Cardiac muscle cell (in vitro differentiated cells and primary cell): ENCODE results near the gene FDXACB1. TPM values are rescaled to one million over a fixed set of nuclear protein-coding genes. Genes with fewer than 3 reads are reported as not detected.

Source experiments
- DNase-seq, 2 donors: peaks; one replicate each; pipeline versions ENCODE4 v3.0.0 to v3.0.0-alpha.2; 2010 to 2017; ENCODE audit warnings: low read depth in 1 of 2, low spot score in 1 of 2
- H3K27ac ChIP-seq: fragments of 200-600 bp; sonication (generic); 2 replicates; pipeline ENCODE4 v1.5.1; 2016
- H3K27me3 ChIP-seq: fragments of 200-600 bp; sonication (generic); 2 replicates; pipeline ENCODE4 v1.6.0; 2016; ENCODE audit warnings: control low read depth
- H3K36me3 ChIP-seq: fragments of 200-600 bp; sonication (generic); 2 replicates; pipeline ENCODE4 v1.5.1; 2016; ENCODE audit warnings: control low read depth
- H3K4me1 ChIP-seq: fragments of 200-600 bp; sonication (generic); 2 replicates; pipeline ENCODE4 v1.8.1; 2017; ENCODE audit warnings: low read depth, mild to moderate bottlenecking, mixed run types
- H3K4me3 ChIP-seq: fragments of 200-600 bp; sonication (generic); 2 replicates; pipeline ENCODE4 v1.5.1; 2016; ENCODE audit warnings: mild to moderate bottlenecking
- H3K9me3 ChIP-seq: fragments of 200-600 bp; sonication (generic); 2 replicates; pipeline ENCODE4 v1.5.1; 2017; ENCODE audit warnings: low read depth, mild to moderate bottlenecking, control low read depth
- polyA plus RNA-seq: library from polyadenylated mRNA; unstranded; fragments of >200 nt; fragmentation: Nextera tagmentation; extraction: Ambion mirVana; gene quantifications from 2 replicates; pipeline ENCODE4 v1.2.1, GENCODE V29; 2016
- total RNA-seq: library from RNA; depleted of rRNA; stranded (reverse); fragments of >200 nt; gene quantifications from 2 replicates; pipeline ENCODE4 v1.2.3, GENCODE V29; 2016
- TF ChIP-seq, protein P1 (sequence below): IDR thresholded peaks from 2 replicates; pipeline ENCODE4 v1.5.1; 2012; ENCODE audit warnings: low read depth, mild to moderate bottlenecking, low read length

Gene FDXACB1
- total and polyA plus RNA-seq, 2 experiments from 2014 or later = 2.9 to 4.9 TPM

DNA sequence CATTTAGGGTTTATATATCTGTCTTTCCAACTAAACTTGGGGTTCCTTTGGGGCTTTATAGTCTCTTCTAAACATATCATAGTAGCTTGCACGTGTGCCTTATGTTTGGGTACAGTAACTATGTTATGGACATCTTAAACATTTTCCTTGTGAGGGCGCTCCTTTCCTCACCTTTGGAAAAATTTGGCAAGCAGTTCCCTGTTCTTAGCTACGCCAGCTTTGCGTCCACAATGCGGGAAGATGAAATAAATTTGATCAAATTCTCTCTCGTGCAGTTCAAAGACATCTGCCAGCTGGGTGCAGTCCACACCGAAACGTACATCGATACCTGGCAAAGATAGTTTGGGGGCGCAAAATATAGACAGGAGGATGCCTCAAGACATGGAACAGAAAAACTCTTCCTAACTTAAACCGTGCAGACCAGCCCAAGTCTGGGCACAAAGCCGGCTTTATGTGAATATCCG is 548 bp downstream of the FDXACB1 start:
- Histone ChIP-seq H3K27me3 (no peaks in the 10 kb centered on the region), H3K27ac (peak overlapping the region; percentile 96), H3K36me3 (no peaks in the 10 kb centered on the region), H3K9me3 (no peaks in the 10 kb centered on the region), H3K4me1 (peaks cover 7% of the 10 kb centered on the region), H3K4me3 (peak overlapping the region; percentile 55)
- DNase-seq = peak in 1 of 2 donors; percentile 35
- TF ChIP-seq, protein P1, sequence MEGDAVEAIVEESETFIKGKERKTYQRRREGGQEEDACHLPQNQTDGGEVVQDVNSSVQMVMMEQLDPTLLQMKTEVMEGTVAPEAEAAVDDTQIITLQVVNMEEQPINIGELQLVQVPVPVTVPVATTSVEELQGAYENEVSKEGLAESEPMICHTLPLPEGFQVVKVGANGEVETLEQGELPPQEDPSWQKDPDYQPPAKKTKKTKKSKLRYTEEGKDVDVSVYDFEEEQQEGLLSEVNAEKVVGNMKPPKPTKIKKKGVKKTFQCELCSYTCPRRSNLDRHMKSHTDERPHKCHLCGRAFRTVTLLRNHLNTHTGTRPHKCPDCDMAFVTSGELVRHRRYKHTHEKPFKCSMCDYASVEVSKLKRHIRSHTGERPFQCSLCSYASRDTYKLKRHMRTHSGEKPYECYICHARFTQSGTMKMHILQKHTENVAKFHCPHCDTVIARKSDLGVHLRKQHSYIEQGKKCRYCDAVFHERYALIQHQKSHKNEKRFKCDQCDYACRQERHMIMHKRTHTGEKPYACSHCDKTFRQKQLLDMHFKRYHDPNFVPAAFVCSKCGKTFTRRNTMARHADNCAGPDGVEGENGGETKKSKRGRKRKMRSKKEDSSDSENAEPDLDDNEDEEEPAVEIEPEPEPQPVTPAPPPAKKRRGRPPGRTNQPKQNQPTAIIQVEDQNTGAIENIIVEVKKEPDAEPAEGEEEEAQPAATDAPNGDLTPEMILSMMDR = no peak

DNA sequence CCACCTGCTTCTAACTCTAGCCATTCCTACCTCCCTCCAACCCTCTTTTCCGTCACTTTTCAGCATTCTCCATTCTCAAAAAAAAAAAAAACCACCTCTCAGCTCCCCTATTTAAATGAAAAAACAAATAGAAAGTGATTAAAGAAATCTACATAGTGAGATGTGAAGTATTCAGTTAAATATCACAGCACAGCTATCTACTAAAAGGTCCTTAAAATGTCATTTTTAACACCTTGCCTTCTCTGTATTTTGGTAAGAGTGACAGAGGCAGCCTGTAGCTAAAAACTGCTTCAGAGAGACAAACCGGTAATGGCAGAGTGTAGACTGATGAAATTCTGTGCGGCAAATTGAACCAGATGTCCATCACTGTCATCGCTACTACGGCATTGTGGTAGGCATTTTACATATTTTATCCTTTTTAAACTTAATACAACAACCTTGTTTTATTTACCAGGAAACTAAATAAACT is 7.2 kb downstream of the FDXACB1 start:
- Histone ChIP-seq H3K27ac (peak overlapping the region; percentile 90), H3K9me3 (no peaks in the 10 kb centered on the region), H3K36me3 (peaks cover 22% of the 10 kb centered on the region), H3K27me3 (no peaks in the 10 kb centered on the region), H3K4me1 (peaks cover 5% of the 10 kb centered on the region), H3K4me3 (peak overlapping the region; percentile 80)
- no peak for DNase-seq
- TF ChIP-seq, protein P1 = no peak

- peak within 1 kb of the TSS; percentile 90 for H3K27ac ChIP-seq
- peak; percentile 82 to 89 for DNase-seq
- peaks cover 5% of the 10 kb centered on the region for H3K4me1 ChIP-seq
- no peaks in the 10 kb centered on the region for H3K27me3 ChIP-seq
- H3K9me3 ChIP-seq = no peaks in the 10 kb centered on the region
- TF ChIP-seq, protein P1 = peak; percentile 42
- H3K4me3 ChIP-seq = peak within 1 kb of the TSS; percentile 80
- H3K36me3 ChIP-seq = peaks cover 25% of the 10 kb centered on the region
Observed at GRCh38 chr11:111870886-111871692, 7.9 kb downstream of the FDXACB1 start, which contains the start of gene ALG9. ALG9 (minus strand) TSS chr11:111871581; CDS start chr11:111871482, 99 bp downstream.

GRCh38 chr11:111870522-111870885 is 8.5 kb downstream of the FDXACB1 start:
- Histone ChIP-seq H3K4me1 (peaks cover 5% of the 10 kb centered on the region), H3K9me3 (no peaks in the 10 kb centered on the region), H3K4me3 (peak overlapping the region; percentile 80), H3K36me3 (peaks cover 28% of the 10 kb centered on the region), H3K27me3 (no peaks in the 10 kb centered on the region), H3K27ac (peak overlapping the region; percentile 90)
- DNase-seq = no peak
- TF ChIP-seq, protein P1 = no peak

- Histone ChIP-seq H3K27ac (no peak overlapping the region), H3K9me3 (no peaks in the 10 kb centered on the region), H3K4me3 (peak overlapping the region; percentile 80), H3K27me3 (no peaks in the 10 kb centered on the region), H3K36me3 (peaks cover 32% of the 10 kb centered on the region), H3K4me1 (peaks cover 5% of the 10 kb centered on the region)
- TF ChIP-seq, protein P1 = no peak
- DNase-seq = no peak
Observed at GRCh38 chr11:111870113-111870512, 8.9 kb downstream of the FDXACB1 start.
